Activated CD4-positive, alpha-beta T cell treated with anti-CD3 and anti-CD28 coated beads, Interleukin-2, amount 10 ng/mL, durations not matched to agents 24 days and 14 days (primary cell): ENCODE results near the gene CHMP4A. TPM values are rescaled to one million over a fixed set of nuclear protein-coding genes. Genes with fewer than 3 reads are reported as not detected.

Experiments
- DNase-seq: peaks from one replicate; pipeline ENCODE4 v3.0.0; 2022
- H3K27ac Mint-ChIP-seq: one replicate; pipeline ENCODE4 v1.8.0; 2022; ENCODE audit warnings: mild to moderate bottlenecking, mixed read lengths
- H3K27me3 Mint-ChIP-seq: one replicate; pipeline ENCODE4 v1.8.0; 2022; ENCODE audit warnings: mixed read lengths
- H3K36me3 Mint-ChIP-seq: one replicate; pipeline ENCODE4 v1.8.0; 2022; ENCODE audit warnings: low read depth, mild to moderate bottlenecking, mixed read lengths
- H3K4me1 Mint-ChIP-seq: one replicate; pipeline ENCODE4 v1.8.0; 2021; ENCODE audit warnings: mixed read lengths
- H3K4me3 Mint-ChIP-seq: one replicate; pipeline ENCODE4 v1.8.0; 2022; ENCODE audit warnings: mild to moderate bottlenecking, moderate library complexity, mixed read lengths
- H3K9me3 Mint-ChIP-seq: one replicate; pipeline ENCODE4 v1.8.0; 2021; ENCODE audit warnings: mixed read lengths
- intact Hi-C: fragments of 100-400 bp; cut with micrococcal nuclease; formaldehyde crosslinking; loops from one replicate; pipeline ENCODE4 v1.15.1; 2023
- total RNA-seq: library from RNA; stranded (reverse); gene quantifications from 2 replicates; pipeline ENCODE4 v1.2.3, GENCODE V29; 2022

CHMP4A gene
- total RNA-seq, 1 donor from 2014 or later = 88.0 TPM

DNA sequence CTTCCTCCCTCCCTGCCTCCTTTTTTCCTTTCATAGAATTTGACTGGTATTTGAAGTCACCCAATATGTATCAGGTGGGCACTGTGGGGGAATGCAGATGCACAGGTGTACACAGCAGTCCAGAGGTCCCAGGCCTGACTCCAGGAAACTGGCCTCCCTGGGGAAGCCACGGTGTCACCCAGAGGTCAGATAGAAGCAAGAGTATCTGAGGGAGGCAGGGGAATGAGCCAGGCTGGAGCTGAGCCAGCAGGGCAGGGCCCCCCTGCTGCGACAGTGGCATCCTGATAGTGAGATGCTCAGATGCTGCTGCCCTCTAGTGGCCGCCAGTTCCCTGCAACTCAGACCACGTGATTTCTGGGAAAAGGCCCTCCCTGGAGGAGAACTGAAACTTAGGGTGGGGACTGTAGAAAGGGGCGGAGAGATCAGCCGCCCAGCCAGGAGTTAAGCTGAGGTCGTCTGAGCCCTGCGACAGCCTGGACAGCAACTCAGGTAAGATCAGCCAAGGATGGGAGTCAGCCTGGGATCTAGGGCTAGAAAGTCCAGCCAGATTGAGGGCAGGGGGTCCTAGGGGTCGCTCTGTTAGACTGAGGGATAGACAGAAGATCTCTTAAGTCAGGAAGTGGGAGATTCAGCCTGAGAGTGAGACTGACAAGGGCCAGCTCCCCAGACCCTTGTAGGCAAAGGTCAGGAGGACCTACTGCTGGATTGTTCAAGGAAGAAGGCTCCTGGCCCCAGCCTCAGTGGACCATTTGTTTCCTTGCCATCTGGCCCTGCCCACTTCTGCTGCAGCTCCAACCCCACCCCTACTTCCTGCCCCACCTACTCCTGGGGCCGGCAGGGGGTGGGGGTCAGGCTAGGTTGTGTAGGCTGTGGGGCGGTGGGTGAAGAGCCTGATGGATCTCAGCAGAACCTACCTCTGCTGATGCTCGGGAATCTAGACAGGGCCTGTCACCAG is 52.2 kb downstream of the CHMP4A start, which contains the start of gene IRF9:
Gene IRF9, plus strand, starts transcription at position 416 of the 955 bp plus-strand sequence. CDS start 880 bp downstream, outside the sequence.
- intact Hi-C loops = loop anchor here (1.0 to 5.0 kb wide), 9 partner anchors 14 to 149 kb away; partner anchors contain the start of genes CHMP4A, DCAF11, EMC9 and IPO4
- Mint-ChIP-seq H3K4me1 (peaks cover 51% of the 10 kb centered on the region), H3K9me3 (no peaks in the 10 kb centered on the region), H3K4me3 (peak within 1 kb of the TSS; percentile 93), H3K27ac (peak within 1 kb of the TSS; percentile 97), H3K27me3 (peaks cover 2% of the 10 kb centered on the region), H3K36me3 (peaks cover 86% of the 10 kb centered on the region)
- DNase-seq = peak; percentile 100

DNA sequence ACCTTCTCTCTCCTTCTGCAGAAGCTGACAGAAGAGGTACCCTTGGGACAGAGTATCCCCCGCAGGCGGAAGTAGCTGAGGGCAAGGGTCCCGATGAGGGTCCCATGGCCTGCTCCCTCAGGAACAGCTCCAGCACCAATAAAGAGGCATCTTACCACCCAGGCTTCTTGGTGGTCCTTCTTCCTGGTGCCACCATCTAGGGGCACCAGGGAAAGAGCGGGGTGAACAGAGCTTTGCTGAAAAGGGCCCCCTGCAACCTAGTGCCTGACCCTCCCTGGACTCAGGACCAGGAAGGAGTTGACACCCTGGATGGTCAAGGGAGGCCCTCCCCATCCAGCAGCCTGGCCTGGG is 52.8 kb downstream of the CHMP4A start:
- peak overlapping the region; percentile 97 for H3K27ac Mint-ChIP-seq
- H3K4me1 Mint-ChIP-seq = peaks cover 49% of the 10 kb centered on the region
- peaks cover 2% of the 10 kb centered on the region for H3K27me3 Mint-ChIP-seq
- no peaks in the 10 kb centered on the region for H3K9me3 Mint-ChIP-seq
- no peak for DNase-seq
- H3K36me3 Mint-ChIP-seq = peaks cover 86% of the 10 kb centered on the region
- intact Hi-C loops = loop anchor here (5.0 kb wide), 2 partner anchors 103 to 148 kb away; no protein-coding TSS in a partner anchor
- peak overlapping the region; percentile 93 for H3K4me3 Mint-ChIP-seq

DNA sequence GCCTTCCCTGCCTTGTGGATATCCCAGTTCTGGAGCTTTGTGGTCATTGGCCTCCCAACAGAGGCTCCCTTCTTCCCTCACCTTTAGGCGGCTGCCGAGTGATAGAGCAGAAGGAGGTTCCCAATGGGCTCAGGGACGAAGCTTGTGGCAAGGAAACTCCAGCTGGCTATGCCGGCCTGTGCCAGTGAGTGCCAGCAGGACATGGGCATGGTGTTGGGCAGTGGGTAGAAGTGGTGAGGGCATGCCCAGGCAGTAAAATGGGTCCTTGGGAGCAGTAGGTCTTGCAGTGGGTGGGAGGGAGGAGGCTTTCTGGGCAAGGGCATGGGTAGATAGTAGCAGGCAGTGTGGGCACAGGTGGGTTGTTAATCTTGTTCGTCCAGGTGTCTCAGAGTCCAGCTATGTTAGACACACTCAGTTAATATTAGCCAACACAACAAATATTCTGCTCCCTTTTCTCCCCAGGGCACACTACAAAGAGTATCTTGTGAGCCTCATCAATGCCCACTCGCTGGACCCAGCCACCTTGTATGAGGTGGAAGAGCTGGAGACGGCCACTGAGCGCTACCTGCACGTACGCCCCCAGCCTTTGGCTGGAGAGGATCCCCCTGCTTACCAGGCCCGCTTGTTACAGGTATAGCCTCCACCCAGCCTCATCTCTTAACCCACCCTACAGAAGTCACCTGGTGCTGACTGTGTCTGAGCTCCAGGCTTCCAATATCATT is 53.4 kb downstream of the CHMP4A start:
- DNase-seq = no peak
- Mint-ChIP-seq H3K4me1 (peaks cover 46% of the 10 kb centered on the region), H3K36me3 (peaks cover 84% of the 10 kb centered on the region), H3K9me3 (no peaks in the 10 kb centered on the region), H3K27ac (peak overlapping the region; percentile 97), H3K27me3 (peaks cover 2% of the 10 kb centered on the region), H3K4me3 (peak overlapping the region; percentile 93)
- intact Hi-C loops = loop anchor here (5.0 kb wide), 2 partner anchors 103 to 148 kb away; no protein-coding TSS in a partner anchor

Other genes starting within 250 kb of the CHMP4A start
- gene DHRS4L2, start 224.6 kb downstream of the CHMP4A start, total RNA-seq = 22.1 and 22.5 TPM in 2 replicates
- 1.3 and 1.5 TPM in 2 replicates for gene CARMIL3, start 161.5 kb downstream of the CHMP4A start, total RNA-seq
- gene CPNE6, start 141.9 kb downstream of the CHMP4A start, total RNA-seq = not detected in 2 replicates
- 63.6 and 64.2 TPM in 2 replicates for gene PCK2, start 119.2 kb downstream of the CHMP4A start, total RNA-seq
- 55.8 and 57.3 TPM in 2 replicates for gene DCAF11, start 98.7 kb downstream of the CHMP4A start, total RNA-seq
- 0.96 and 1.2 TPM in 2 replicates for gene NRL, start 98.5 kb downstream of the CHMP4A start, total RNA-seq
- gene FITM1, start 82.8 kb downstream of the CHMP4A start, total RNA-seq = 0.26 and 0.54 TPM in 2 replicates
- 300 and 306 TPM in 2 replicates for gene PSME1, start 77.3 kb downstream of the CHMP4A start, total RNA-seq
- gene EMC9, start 71.9 kb downstream of the CHMP4A start, total RNA-seq = 26.6 and 30.3 TPM in 2 replicates
- gene PSME2, start 66.9 kb downstream of the CHMP4A start, total RNA-seq = 565 and 584 TPM in 2 replicates
- gene RNF31, start 66.0 kb downstream of the CHMP4A start, total RNA-seq = 95.1 and 95.6 TPM in 2 replicates
- gene IRF9, start 52.2 kb downstream of the CHMP4A start, total RNA-seq = 138 and 159 TPM in 2 replicates
- gene REC8, start 41.4 kb downstream of the CHMP4A start, total RNA-seq = 33.8 and 34.3 TPM in 2 replicates
- gene IPO4, start 24.7 kb downstream of the CHMP4A start, total RNA-seq = 107 and 112 TPM in 2 replicates
- 35.1 and 36.4 TPM in 2 replicates for gene TM9SF1, start 18.0 kb downstream of the CHMP4A start, total RNA-seq
- gene TSSK4, start 7.8 kb downstream of the CHMP4A start, total RNA-seq = 0.26 and 0.36 TPM in 2 replicates
- 11.6 and 13.5 TPM in 2 replicates for gene MDP1, start 2.6 kb upstream of the CHMP4A start, total RNA-seq
- 188 and 190 TPM in 2 replicates for gene NEDD8, start 18.9 kb upstream of the CHMP4A start, total RNA-seq
- 32.4 and 42.8 TPM in 2 replicates for gene GMPR2, start 19.4 kb upstream of the CHMP4A start, total RNA-seq
- 87.1 and 93.6 TPM in 2 replicates for gene TINF2, start 29.1 kb upstream of the CHMP4A start, total RNA-seq
- gene TGM1, start 49.7 kb upstream of the CHMP4A start, total RNA-seq = 5.1 and 6.2 TPM in 2 replicates
- gene RABGGTA, start 58.1 kb upstream of the CHMP4A start, total RNA-seq = 49.6 and 51.1 TPM in 2 replicates
- 10.1 and 10.3 TPM in 2 replicates for gene DHRS1, start 86.3 kb upstream of the CHMP4A start, total RNA-seq
- gene NOP9, start 86.4 kb upstream of the CHMP4A start, total RNA-seq = 48.3 and 52.2 TPM in 2 replicates
- 21.8 and 22.2 TPM in 2 replicates for gene CIDEB, start 94.5 kb upstream of the CHMP4A start, total RNA-seq
- gene LTB4R2, start 96.7 kb upstream of the CHMP4A start, total RNA-seq = 9.6 and 11.0 TPM in 2 replicates
- gene LTB4R, start 98.0 kb upstream of the CHMP4A start, total RNA-seq = 12.2 and 14.2 TPM in 2 replicates
- 1.6 and 2.8 TPM in 2 replicates for gene ADCY4, start 121.6 kb upstream of the CHMP4A start, total RNA-seq
- 12.0 and 13.9 TPM in 2 replicates for gene RIPK3, start 126.5 kb upstream of the CHMP4A start, total RNA-seq
- gene NFATC4, start 154.7 kb upstream of the CHMP4A start, total RNA-seq = not detected in 2 replicates
- not detected in 2 replicates for gene NYNRIN, start 185.5 kb upstream of the CHMP4A start, total RNA-seq
- gene CBLN3, start 216.2 kb upstream of the CHMP4A start, total RNA-seq = 4.5 and 7.4 TPM in 2 replicates
- gene KHNYN, start 216.5 kb upstream of the CHMP4A start, total RNA-seq = 63.0 and 65.4 TPM in 2 replicates
- gene SDR39U1, start 229.3 kb upstream of the CHMP4A start, total RNA-seq = 40.8 and 49.7 TPM in 2 replicates